ENCODE data around the gene ZFYVE28. TPM values are rescaled to one million over a fixed set of nuclear protein-coding genes. Genes with fewer than 3 reads are reported as not detected.
"Not testable (repeated sequence)": the region's sequence is repeated elsewhere in the genome, so short reads cannot be mapped to it uniquely, and the experiment has no call there.

ZFYVE28 gene
- total and polyA plus RNA-seq, 3 experiments from 2014 or later: 12.9 to 14.8 (median 13.2) TPM

GRCh38 chr4:2281575-2282343, 136.7 kb downstream of the ZFYVE28 start:
- peaks cover 35 to 61% (median 36%) of the 10 kb centered on the region in 3 donors for H3K4me1 Mint-ChIP-seq
- peaks cover 0 to 3% (median 0%) of the 10 kb centered on the region in 3 donors for H3K36me3 Mint-ChIP-seq
- Histone ChIP-seq H3K36me3 (ENCODE audit: insufficient read depth, low read length) (no peaks in the 10 kb centered on the region), H3K9me3 (ENCODE audit: low read length) (no peaks in the 10 kb centered on the region), H3K4me1 (ENCODE audit: insufficient read depth, low read length) (peaks cover 47% of the 10 kb centered on the region), H3K27me3 (ENCODE audit: insufficient read depth, low read length, poor library complexity, severe bottlenecking) (no peaks in the 10 kb centered on the region), H3K27ac (ENCODE audit: low read depth, low read length) (peak overlapping the region; percentile 87), H3K4me3 (ENCODE audit: low read length) (peak overlapping the region; percentile 54)
- DNase-seq: peak; percentile 83 to 95 (median 93)
- no peaks in the 10 kb centered on the region for H3K27me3 Mint-ChIP-seq
- H3K4me3 Mint-ChIP-seq: peak overlapping the region; percentile 0 to 82 (median 76)
- ChIA-PET CTCF (interaction anchor here (0.7 to 1.6 kb wide), 11 partner anchors 9 to 183 kb away, joined by 3 to 14 read pairs (median 4); partner anchors contain the start of genes CFAP99, HAUS3, MXD4 and POLN), POLR2A (interaction anchor here (0.7 to 1.5 kb wide), 6 partner anchors 9 to 254 kb away, joined by 3 to 18 read pairs (median 4); partner anchors contain the start of genes HAUS3, MXD4 and POLN)
- no peaks in the 10 kb centered on the region for H3K9me3 Mint-ChIP-seq
- peak overlapping the region; percentile 93 to 100 (median 100) for H3K27ac Mint-ChIP-seq

- H3K36me3 ChIP-seq (ENCODE audit: insufficient read depth, low read length): no peaks in the 10 kb centered on the region
- no peaks in the 10 kb centered on the region for H3K9me3 ChIP-seq (ENCODE audit: low read length)
- peak overlapping the region; percentile 87 for H3K27ac ChIP-seq (ENCODE audit: low read depth, low read length)
- peak overlapping the region; percentile 54 for H3K4me3 ChIP-seq (ENCODE audit: low read length)
- ChIA-PET CTCF (interaction anchor here (1.1 to 1.8 kb wide), 4 partner anchors 10 to 162 kb away, joined by 3 to 14 read pairs (median 4); partner anchors contain the start of gene CFAP99), POLR2A (no interaction called here)
- peaks cover 0 to 2% (median 0%) of the 10 kb centered on the region in 3 donors for H3K36me3 Mint-ChIP-seq
- H3K4me3 Mint-ChIP-seq: peak overlapping the region in 3 of 7 donors; percentile 72 to 80 (median 76)
- H3K9me3 Mint-ChIP-seq: no peaks in the 10 kb centered on the region
- no peaks in the 10 kb centered on the region for H3K27me3 ChIP-seq (ENCODE audit: insufficient read depth, low read length, poor library complexity, severe bottlenecking)
- H3K4me1 Mint-ChIP-seq: peaks cover 35 to 58% (median 36%) of the 10 kb centered on the region in 3 donors
- H3K27ac Mint-ChIP-seq: peak overlapping the region; percentile 93 to 100 (median 100)
- H3K27me3 Mint-ChIP-seq: no peaks in the 10 kb centered on the region
- DNase-seq: no peak
- H3K4me1 ChIP-seq (ENCODE audit: insufficient read depth, low read length): peaks cover 47% of the 10 kb centered on the region
These were observed 137.7 kb downstream of the ZFYVE28 start for GRCh38 chr4:2280531-2281300.

GRCh38 chr4:2277956-2278355, 140.5 kb downstream of the ZFYVE28 start:
- peaks cover 0 to 5% (median 4%) of the 10 kb centered on the region in 3 donors for H3K36me3 Mint-ChIP-seq
- ChIA-PET CTCF (interaction anchor here (1.4 kb wide), 1 partner anchor 141 kb away, joined by 3 read pairs; the partner anchor contains the start of gene CFAP99), POLR2A (no interaction called here)
- H3K27ac Mint-ChIP-seq: peak overlapping the region in 2 of 8 donors; percentile 53 to 54
- no peaks in the 10 kb centered on the region for H3K36me3 ChIP-seq (ENCODE audit: insufficient read depth, low read length)
- no peaks in the 10 kb centered on the region for H3K27me3 ChIP-seq (ENCODE audit: insufficient read depth, low read length, poor library complexity, severe bottlenecking)
- H3K4me1 Mint-ChIP-seq: peaks cover 24 to 33% (median 24%) of the 10 kb centered on the region in 3 donors
- no peaks in the 10 kb centered on the region for H3K9me3 Mint-ChIP-seq
- no peak overlapping the region for H3K27ac ChIP-seq (ENCODE audit: low read depth, low read length)
- H3K27me3 Mint-ChIP-seq: peaks cover 0 to 3% of the 10 kb centered on the region in 2 donors
- DNase-seq: no peak
- no peak overlapping the region for H3K4me3 Mint-ChIP-seq
- H3K4me1 ChIP-seq (ENCODE audit: insufficient read depth, low read length): peaks cover 24% of the 10 kb centered on the region
- no peaks in the 10 kb centered on the region for H3K9me3 ChIP-seq (ENCODE audit: low read length)
- no peak overlapping the region for H3K4me3 ChIP-seq (ENCODE audit: low read length)

GRCh38 chr4:2276581-2277325, 141.7 kb downstream of the ZFYVE28 start:
- no peak overlapping the region for H3K4me3 Mint-ChIP-seq

GRCh38 chr4:2275546-2276251, 142.7 kb downstream of the ZFYVE28 start:
- Mint-ChIP-seq H3K4me3 (no peak overlapping the region), H3K4me1 (peaks cover 3 to 13% (median 4%) of the 10 kb centered on the region in 3 donors), H3K36me3 (peaks cover 0 to 12% (median 5%) of the 10 kb centered on the region in 3 donors), H3K27me3 (peaks cover 0 to 3% of the 10 kb centered on the region in 2 donors), H3K9me3 (no peaks in the 10 kb centered on the region), H3K27ac (no peak overlapping the region)
- Histone ChIP-seq H3K36me3 (ENCODE audit: insufficient read depth, low read length) (no peaks in the 10 kb centered on the region), H3K27ac (ENCODE audit: low read depth, low read length) (no peak overlapping the region), H3K9me3 (ENCODE audit: low read length) (no peaks in the 10 kb centered on the region), H3K27me3 (ENCODE audit: insufficient read depth, low read length, poor library complexity, severe bottlenecking) (no peaks in the 10 kb centered on the region), H3K4me1 (ENCODE audit: insufficient read depth, low read length) (peaks cover 3% of the 10 kb centered on the region), H3K4me3 (ENCODE audit: low read length) (no peak overlapping the region)
- DNase-seq: no peak
- POLR2A ChIA-PET: no interaction called here
- CTCF ChIA-PET: no interaction called here

More at GRCh38 chr4:2276581-2277325, 141.7 kb downstream of the ZFYVE28 start:
- H3K4me1 ChIP-seq (ENCODE audit: insufficient read depth, low read length): peaks cover 14% of the 10 kb centered on the region
- Mint-ChIP-seq H3K27me3 (peaks cover 0 to 3% of the 10 kb centered on the region in 2 donors), H3K27ac (peak overlapping the region in 1 of 8 donors; percentile 15), H3K9me3 (no peaks in the 10 kb centered on the region), H3K36me3 (peaks cover 0 to 9% (median 5%) of the 10 kb centered on the region in 3 donors), H3K4me1 (peaks cover 14 to 23% (median 14%) of the 10 kb centered on the region in 3 donors)
- no peak for DNase-seq
- POLR2A ChIA-PET: no interaction called here
- no peaks in the 10 kb centered on the region for H3K36me3 ChIP-seq (ENCODE audit: insufficient read depth, low read length)
- no peak overlapping the region for H3K4me3 ChIP-seq (ENCODE audit: low read length)
- H3K9me3 ChIP-seq (ENCODE audit: low read length): no peaks in the 10 kb centered on the region
- CTCF ChIA-PET: interaction anchor here (1.4 kb wide), 1 partner anchor 142 kb away, joined by 3 read pairs; the partner anchor contains the start of gene CFAP99
- H3K27me3 ChIP-seq (ENCODE audit: insufficient read depth, low read length, poor library complexity, severe bottlenecking): no peaks in the 10 kb centered on the region
- H3K27ac ChIP-seq (ENCODE audit: low read depth, low read length): no peak overlapping the region

GRCh38 chr4:2275044-2275397, 143.4 kb downstream of the ZFYVE28 start:
- H3K27me3 Mint-ChIP-seq; H3K36me3 ChIP-seq (ENCODE audit: insufficient read depth, low read length); H3K4me3 ChIP-seq (ENCODE audit: low read length); CTCF ChIA-PET; H3K4me3 Mint-ChIP-seq; H3K9me3 Mint-ChIP-seq; H3K4me1 ChIP-seq (ENCODE audit: insufficient read depth, low read length); H3K27me3 ChIP-seq (ENCODE audit: insufficient read depth, low read length, poor library complexity, severe bottlenecking); H3K4me1 Mint-ChIP-seq; H3K9me3 ChIP-seq (ENCODE audit: low read length); H3K27ac ChIP-seq (ENCODE audit: low read depth, low read length); POLR2A ChIA-PET; DNase-seq: not testable (repeated sequence)
- H3K27ac Mint-ChIP-seq: peak overlapping the region in 1 of 8 donors; percentile 57
- peaks cover 0 to 14% (median 5%) of the 10 kb centered on the region in 3 donors for H3K36me3 Mint-ChIP-seq

GRCh38 chr4:2274320-2275043, 144.0 kb downstream of the ZFYVE28 start:
- no peaks in the 10 kb centered on the region for H3K9me3 Mint-ChIP-seq
- Histone ChIP-seq H3K36me3 (ENCODE audit: insufficient read depth, low read length) (no peaks in the 10 kb centered on the region), H3K27me3 (ENCODE audit: insufficient read depth, low read length, poor library complexity, severe bottlenecking) (no peaks in the 10 kb centered on the region), H3K4me1 (ENCODE audit: insufficient read depth, low read length) (no peaks in the 10 kb centered on the region), H3K4me3 (ENCODE audit: low read length) (no peak overlapping the region), H3K27ac (ENCODE audit: low read depth, low read length) (no peak overlapping the region), H3K9me3 (ENCODE audit: low read length) (no peaks in the 10 kb centered on the region)
- ChIA-PET CTCF (no interaction called here), POLR2A (no interaction called here)
- no peak for DNase-seq
- no peak overlapping the region for H3K27ac Mint-ChIP-seq
- H3K36me3 Mint-ChIP-seq: peaks cover 0 to 16% (median 5%) of the 10 kb centered on the region in 3 donors
- H3K4me1 Mint-ChIP-seq: peaks cover 0 to 3% (median 0%) of the 10 kb centered on the region in 3 donors
- peaks cover 0 to 3% of the 10 kb centered on the region in 2 donors for H3K27me3 Mint-ChIP-seq
- H3K4me3 Mint-ChIP-seq: no peak overlapping the region
